ENCODE results near the gene PGD. TPM values are rescaled to one million over a fixed set of nuclear protein-coding genes. Genes with fewer than 3 reads are reported as not detected.
A peak's percentile ranks its signal among the peaks of the same experiment; 100 is the strongest.

The PGD gene
- total RNA-seq, 1 donor from 2014 or later = 52.4 TPM

DNA sequence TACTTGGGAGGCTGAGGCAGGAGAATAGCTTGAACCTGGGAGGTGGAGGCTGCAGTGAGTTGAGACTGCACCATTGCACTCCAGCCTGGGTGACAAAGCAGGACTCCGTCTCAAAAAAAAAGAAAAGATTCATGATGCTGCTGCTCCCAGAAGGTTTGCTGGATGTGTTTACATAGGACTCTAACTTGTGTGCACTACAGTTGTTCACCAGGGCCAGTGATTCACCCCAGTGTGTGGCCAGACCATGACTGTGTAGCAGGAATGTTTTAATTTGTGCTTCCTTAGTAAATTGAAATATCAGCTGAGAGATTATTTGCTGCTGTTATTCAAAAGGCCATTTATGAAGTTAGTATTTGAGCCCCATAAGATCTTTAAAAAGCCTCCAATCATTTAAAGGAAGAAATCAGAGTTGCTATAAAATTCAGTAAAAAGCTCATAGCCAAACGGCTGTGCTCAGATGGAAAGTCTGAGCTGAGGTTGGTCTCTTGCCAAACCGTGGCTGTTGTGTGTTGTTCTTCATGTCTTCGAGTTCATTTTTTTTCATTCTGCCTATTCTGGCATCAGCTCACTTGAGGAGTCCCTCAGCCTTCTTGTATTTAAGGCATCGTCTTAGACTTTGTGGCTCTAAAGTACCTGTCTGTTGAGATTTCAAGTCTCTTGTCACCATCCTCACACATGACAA, 18.1 kb upstream of the PGD start:
- no peaks in the 10 kb centered on the region for H3K27me3 ChIP-seq (ENCODE audit: control insufficient read depth, insufficient read depth, low read length)
- DNase-seq (ENCODE audit: low read depth) = peak; percentile 82
- no peak for FAIRE-seq

DNA sequence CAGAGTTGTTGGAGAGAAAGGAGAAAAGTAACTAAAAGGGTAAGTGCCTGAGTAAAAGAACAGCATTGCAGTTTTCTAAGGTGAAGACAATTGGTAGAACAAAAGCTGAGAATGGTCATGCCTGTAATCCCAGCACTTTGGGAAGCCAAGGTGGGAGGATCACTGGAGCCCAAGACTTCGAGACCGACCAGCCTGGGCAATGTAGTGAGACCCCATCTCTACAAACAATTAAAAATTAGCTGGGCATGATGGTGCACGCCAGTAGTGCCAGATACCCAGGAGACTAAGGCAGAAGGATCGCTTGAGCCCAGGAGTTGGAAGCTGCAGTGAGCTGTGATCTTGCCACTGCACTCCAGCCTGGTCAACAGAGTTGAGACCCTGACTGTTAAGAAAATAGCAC, 15.2 kb upstream of the PGD start:
- Histone ChIP-seq H3K36me3 (ENCODE audit: control insufficient read depth, insufficient read depth, low read length) (no peaks in the 10 kb centered on the region), H3K27me3 (ENCODE audit: control insufficient read depth, insufficient read depth, low read length) (no peaks in the 10 kb centered on the region), H3K4me3 (ENCODE audit: low read depth, low read length) (no peak overlapping the region)
- DNase-seq (ENCODE audit: low read depth) (no peak), FAIRE-seq (no peak)
- TF ChIP-seq, protein P1, sequence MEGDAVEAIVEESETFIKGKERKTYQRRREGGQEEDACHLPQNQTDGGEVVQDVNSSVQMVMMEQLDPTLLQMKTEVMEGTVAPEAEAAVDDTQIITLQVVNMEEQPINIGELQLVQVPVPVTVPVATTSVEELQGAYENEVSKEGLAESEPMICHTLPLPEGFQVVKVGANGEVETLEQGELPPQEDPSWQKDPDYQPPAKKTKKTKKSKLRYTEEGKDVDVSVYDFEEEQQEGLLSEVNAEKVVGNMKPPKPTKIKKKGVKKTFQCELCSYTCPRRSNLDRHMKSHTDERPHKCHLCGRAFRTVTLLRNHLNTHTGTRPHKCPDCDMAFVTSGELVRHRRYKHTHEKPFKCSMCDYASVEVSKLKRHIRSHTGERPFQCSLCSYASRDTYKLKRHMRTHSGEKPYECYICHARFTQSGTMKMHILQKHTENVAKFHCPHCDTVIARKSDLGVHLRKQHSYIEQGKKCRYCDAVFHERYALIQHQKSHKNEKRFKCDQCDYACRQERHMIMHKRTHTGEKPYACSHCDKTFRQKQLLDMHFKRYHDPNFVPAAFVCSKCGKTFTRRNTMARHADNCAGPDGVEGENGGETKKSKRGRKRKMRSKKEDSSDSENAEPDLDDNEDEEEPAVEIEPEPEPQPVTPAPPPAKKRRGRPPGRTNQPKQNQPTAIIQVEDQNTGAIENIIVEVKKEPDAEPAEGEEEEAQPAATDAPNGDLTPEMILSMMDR (IDR thresholded peaks at IDR 0.05; ENCODE audit: insufficient read depth, low read length, severe bottlenecking) = no peak

More for the DNA sequence above, 18.1 kb upstream of the PGD start:
- no peaks in the 10 kb centered on the region for H3K36me3 ChIP-seq (ENCODE audit: control insufficient read depth, insufficient read depth, low read length)
- H3K4me3 ChIP-seq (ENCODE audit: low read depth, low read length) = no peak overlapping the region
- TF ChIP-seq, protein P1 (IDR thresholded peaks at IDR 0.05; ENCODE audit: insufficient read depth, low read length, severe bottlenecking) = no peak

DNA sequence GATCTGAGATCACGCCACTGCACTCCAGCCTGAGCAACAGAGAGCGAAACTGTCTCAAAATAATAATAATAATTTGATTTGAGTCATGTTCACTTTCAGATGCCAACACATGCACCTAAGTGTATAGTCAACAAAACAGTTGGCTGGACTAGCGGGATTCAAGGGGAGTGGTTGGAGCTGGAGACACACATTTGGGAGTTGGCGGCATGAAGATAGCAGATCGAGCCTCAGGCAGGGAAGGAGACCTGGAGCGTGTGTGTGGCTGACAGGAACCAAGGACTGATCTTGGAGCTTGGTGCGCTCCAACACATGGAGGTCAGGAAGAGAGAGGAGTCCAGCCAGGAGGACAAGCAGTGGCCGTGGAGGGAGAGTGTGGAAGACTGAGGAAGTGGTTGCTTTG, 14.6 kb upstream of the PGD start:
- Histone ChIP-seq H3K27me3 (ENCODE audit: control insufficient read depth, insufficient read depth, low read length) (no peaks in the 10 kb centered on the region), H3K4me3 (ENCODE audit: low read depth, low read length) (no peak overlapping the region), H3K36me3 (ENCODE audit: control insufficient read depth, insufficient read depth, low read length) (no peaks in the 10 kb centered on the region)
- TF ChIP-seq, protein P1 (IDR thresholded peaks at IDR 0.05; ENCODE audit: insufficient read depth, low read length, severe bottlenecking) = no peak
- DNase-seq (ENCODE audit: low read depth) (no peak), FAIRE-seq (no peak)

DNA sequence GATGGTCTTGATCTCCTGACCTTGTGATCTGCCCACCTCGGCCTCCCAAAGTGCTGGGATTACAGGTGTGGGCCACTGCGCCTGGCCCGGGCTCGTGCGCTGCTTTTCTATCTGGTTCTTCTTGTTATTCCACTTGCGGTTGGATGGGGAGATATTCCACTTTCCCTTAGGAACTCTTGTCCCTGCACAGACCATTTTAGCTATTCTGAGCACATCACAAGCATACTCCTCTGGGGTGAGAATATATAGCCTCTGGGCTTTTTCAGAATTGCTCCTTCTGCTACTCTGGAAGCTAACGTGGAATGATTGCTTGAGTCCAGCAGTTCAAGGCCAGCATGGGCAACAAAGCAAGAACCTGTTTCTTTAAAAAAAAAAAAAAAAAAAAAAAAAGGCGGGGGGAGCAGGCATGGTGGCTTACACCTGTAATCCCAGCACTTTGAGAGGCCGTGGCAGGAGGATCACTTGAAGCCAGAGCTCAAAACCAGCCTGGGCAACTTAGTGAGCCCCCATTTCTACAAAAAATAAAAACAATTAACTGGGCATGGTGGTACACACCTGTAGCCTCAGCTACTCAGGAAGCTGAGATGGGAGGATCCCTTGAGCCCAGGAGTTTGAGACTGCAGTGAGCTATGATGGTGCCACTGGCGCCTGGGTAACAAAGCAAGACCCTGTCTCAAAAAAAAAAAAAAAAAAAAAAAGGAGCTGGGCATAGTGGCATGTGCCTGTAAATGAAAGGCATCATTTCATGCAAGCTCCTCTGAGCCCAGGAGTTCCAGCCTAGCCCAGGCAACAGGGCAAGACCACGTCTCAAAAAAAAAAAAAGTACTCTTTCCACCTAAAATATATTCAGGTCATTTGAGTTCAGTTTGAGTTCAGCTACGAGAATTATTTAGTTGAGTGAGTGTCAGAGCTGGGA, 11.8 kb upstream of the PGD start:
- DNase-seq (ENCODE audit: low read depth) (no peak), FAIRE-seq (no peak)
- H3K4me3 ChIP-seq (ENCODE audit: low read depth, low read length) = no peak overlapping the region
- no peaks in the 10 kb centered on the region for H3K36me3 ChIP-seq (ENCODE audit: control insufficient read depth, insufficient read depth, low read length)
- TF ChIP-seq, protein P1 (IDR thresholded peaks at IDR 0.05; ENCODE audit: insufficient read depth, low read length, severe bottlenecking) = no peak
- H3K27me3 ChIP-seq (ENCODE audit: control insufficient read depth, insufficient read depth, low read length) = no peaks in the 10 kb centered on the region

DNA sequence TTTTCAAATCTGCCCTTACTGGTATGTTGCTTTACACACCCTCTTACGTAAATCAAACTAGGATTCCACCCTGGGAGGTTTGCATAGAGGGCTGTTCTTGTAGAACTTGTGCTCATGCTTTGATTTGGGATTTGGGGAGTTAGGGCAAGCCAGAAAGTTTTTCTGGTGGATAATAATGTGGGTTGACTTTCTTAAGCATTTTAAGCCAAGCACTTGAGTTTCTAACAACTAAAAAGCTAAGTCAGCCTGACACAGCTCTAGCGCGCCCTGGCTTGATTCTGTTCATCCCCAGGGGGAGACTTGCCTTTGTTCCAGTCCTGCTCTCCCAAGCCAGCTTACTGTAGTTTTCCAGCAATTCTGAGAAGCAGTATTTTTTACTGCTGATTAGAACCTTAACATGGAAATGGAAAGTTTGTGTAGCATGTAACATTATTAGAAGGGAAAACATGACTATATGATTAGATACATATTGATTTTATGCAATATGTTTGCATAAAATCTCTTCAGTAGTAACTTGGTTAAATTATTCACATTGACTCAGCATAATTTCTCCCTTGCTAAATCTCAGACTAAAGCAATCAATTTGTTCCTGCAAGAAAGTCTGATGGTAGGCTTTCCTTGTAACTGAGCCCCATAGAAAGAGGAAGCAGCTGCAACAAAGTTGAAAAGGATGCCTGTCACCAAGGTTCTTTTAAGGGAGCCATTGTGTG, 11.0 kb upstream of the PGD start:
- H3K27me3 ChIP-seq (ENCODE audit: control insufficient read depth, insufficient read depth, low read length) = no peaks in the 10 kb centered on the region
- FAIRE-seq = peak; percentile 93
- DNase-seq (ENCODE audit: low read depth) = peak; percentile 81
- TF ChIP-seq, protein P1 (IDR thresholded peaks at IDR 0.05; ENCODE audit: insufficient read depth, low read length, severe bottlenecking) = no peak
- no peaks in the 10 kb centered on the region for H3K36me3 ChIP-seq (ENCODE audit: control insufficient read depth, insufficient read depth, low read length)
- H3K4me3 ChIP-seq (ENCODE audit: low read depth, low read length) = no peak overlapping the region
